Skin epidermis (tissue), 12 donors: Measurements from ENCODE around the gene MAGEA4.
A peak's percentile ranks its signal among the peaks of the same experiment; 100 is the strongest.

Experiments
- H3K27ac ChIP-seq, 21 experiments: fragments of 200-600 bp; sonication (generic) in 11 of 21; one replicate each; pipeline ENCODE4 v1.5.0; 2020; ENCODE audit warnings: mild to moderate bottlenecking in 3 of 21, inconsistent platforms in 2 of 21, moderate library complexity in 2 of 21
- H3K4me3 ChIP-seq, 7 experiments: fragments of 200-600 bp; sonication (generic) in 2 of 7; one replicate each; pipeline ENCODE4 v1.5.0; 2020; ENCODE audit warnings: inconsistent platforms in 2 of 7, mild to moderate bottlenecking in 2 of 7, moderate library complexity in 1 of 7

The MAGEA4 gene

DNA sequence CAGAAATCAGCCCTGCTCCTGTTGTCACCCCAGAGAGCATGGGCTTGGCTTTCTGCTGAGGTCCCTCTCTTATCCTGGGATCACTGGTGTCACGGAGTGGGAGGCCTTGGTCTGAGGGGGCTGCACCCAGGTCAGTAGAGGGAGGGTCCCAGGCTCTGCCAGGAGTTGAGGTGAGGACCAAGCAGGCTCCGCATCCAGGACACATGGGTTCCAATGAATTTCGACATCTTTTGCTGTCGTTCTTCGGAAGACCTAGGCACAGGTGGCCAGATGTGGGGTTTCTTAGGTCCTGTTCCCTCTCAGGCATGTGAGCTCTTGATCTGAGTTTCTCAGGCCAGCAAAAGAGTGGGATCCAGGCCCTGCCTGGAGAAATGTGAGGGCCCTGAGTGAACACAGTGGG, 10.0 kb downstream of the MAGEA4 start:
- no peak overlapping the region for H3K4me3 ChIP-seq

DNA sequence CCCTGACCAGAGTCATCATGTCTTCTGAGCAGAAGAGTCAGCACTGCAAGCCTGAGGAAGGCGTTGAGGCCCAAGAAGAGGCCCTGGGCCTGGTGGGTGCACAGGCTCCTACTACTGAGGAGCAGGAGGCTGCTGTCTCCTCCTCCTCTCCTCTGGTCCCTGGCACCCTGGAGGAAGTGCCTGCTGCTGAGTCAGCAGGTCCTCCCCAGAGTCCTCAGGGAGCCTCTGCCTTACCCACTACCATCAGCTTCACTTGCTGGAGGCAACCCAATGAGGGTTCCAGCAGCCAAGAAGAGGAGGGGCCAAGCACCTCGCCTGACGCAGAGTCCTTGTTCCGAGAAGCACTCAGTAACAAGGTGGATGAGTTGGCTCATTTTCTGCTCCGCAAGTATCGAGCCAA, 11.0 kb downstream of the MAGEA4 start:
- no peak overlapping the region for H3K4me3 ChIP-seq
- H3K27ac ChIP-seq = no peak overlapping the region

More for the DNA sequence above, 10.0 kb downstream of the MAGEA4 start:
- no peak overlapping the region for H3K27ac ChIP-seq

DNA sequence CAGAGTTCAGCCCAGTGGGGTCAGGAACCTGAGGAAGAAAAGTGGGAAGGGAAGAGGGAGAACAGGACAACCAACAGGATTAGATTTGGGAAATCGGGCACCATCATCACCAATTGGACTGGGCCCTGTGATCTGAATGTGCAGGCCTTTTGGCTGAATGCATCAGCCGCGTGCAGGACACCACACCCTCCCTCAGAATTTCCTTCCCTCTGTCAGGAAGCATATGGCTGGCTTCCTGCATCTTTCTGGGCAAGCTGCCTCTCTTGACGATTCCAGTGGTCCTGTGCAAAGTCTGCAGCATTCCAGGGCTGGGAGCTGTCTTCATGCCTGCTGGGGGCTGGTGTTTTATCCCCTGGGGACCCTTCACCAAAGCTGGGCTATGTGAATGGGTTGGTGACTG, 16.4 kb downstream of the MAGEA4 start:
- no peak overlapping the region for H3K4me3 ChIP-seq
- no peak overlapping the region for H3K27ac ChIP-seq

DNA sequence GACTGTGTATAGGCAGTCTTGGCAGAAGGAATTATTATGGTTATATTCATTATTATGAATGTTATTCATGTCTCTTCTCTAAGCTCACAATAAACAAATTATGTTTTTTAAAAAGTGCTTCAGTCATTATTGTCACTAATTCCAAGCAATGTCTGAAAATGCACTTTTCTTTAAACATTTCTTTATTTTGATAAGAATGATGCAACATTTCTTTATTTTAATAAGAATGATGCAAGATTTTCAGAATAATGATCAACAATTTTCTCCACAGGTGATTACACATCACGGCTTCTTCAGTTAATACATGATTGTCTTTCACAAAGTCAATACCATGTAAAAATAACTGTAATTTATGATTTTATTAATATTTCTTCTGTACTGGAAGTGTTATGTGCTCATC, 22.7 kb downstream of the MAGEA4 start:
- no peak overlapping the region for H3K27ac ChIP-seq
- H3K4me3 ChIP-seq = no peak overlapping the region

DNA sequence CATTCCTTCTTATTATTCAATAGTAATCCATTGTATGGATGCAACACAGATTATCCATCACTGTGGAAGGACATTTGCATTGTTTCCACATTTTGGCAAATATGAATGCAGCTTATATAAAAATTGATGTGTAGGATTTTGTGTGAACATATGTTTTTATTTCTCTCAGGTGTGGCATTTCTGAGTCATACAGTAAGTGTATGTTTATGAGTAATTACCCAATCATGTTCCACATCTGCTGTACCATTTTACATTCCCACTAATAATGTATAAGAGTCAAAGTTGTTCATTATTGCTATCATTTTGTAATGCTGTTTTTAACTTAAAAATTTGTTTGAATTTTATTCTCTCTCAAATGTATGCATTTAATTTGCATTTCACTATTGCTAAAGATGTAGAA, 25.5 kb downstream of the MAGEA4 start:
- Histone ChIP-seq H3K4me3 (no peak overlapping the region), H3K27ac (no peak overlapping the region)

DNA sequence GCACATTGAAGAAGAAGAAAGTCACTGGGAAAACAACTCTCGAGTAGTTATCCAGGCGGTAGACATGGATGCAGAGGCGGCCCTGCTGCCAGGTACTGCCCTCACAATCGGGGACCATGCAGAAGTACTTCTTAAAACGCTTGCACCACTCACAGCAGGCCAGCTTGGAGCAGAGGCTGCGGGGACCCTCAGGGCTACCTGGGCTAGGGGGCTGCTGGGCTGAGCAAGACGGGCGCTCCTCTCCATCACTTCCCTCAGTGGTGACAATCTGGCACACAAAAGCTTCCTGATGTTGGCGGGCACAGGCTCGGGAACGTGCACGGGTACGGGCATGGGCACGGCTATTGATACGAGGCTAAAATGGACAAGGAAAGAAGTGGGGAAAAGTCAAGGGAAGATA, 42.0 kb downstream of the MAGEA4 start:
- H3K27ac ChIP-seq = no peak overlapping the region
- H3K4me3 ChIP-seq = no peak overlapping the region

DNA sequence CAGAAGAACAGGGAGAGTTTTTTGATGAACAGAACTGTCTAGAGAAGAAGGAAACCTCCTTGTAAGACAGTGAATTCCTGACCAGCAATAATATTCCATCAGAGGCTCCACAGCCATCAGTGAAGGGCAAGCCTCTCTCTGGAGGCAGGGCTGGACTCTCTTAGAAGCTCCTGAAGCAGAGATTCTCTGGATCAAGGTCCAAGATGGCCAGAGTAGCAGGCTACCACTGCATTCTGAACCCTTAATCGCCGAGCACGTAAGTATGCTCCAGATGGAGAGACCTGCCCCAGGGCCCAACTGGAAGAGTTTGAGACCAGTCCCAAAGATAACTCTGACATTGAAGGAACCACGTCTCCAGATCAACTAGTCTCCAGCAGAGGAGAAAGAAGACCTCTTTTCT, 45.4 kb downstream of the MAGEA4 start:
- no peak overlapping the region for H3K27ac ChIP-seq
- H3K4me3 ChIP-seq = no peak overlapping the region

DNA sequence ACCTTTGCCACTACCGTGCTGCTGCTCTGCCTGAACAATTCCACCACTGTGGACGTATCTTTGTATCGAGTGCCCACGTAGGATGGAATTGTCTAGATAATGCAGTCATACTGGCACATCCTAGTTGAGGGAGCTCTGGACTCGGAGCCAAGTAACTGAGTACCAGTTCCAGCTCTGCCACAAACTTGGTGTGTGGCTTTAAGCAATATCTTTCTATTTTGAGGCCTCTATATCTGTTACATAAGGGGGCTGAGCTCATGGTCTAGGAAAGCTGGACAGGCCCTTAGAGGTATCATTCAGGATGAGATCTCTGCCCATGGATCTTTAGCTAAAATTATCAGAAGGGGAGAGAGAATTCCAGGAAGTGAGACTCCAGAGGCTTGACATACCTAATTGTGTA, 49.3 kb downstream of the MAGEA4 start:
- Histone ChIP-seq H3K4me3 (no peak overlapping the region), H3K27ac (no peak overlapping the region)

DNA sequence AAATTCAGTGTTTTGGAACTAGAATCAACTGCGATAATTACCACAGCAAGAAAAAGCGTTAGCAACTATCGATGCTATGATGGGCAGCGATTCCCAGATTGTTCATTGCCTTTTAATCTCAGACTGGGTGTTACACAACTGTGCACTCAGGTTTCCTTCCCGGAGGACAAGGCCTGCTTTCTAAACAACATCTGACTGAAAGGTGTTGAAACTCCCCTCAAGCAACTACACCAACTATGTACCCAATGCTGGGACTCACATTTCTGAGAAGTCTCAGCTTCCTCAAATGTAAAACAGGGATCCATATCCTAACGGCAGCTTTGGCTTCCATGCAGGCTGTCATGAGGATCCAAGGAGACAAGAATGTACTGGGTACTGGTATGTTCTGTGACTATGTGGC, 53.5 kb downstream of the MAGEA4 start:
- H3K4me3 ChIP-seq = no peak overlapping the region
- no peak overlapping the region for H3K27ac ChIP-seq

DNA sequence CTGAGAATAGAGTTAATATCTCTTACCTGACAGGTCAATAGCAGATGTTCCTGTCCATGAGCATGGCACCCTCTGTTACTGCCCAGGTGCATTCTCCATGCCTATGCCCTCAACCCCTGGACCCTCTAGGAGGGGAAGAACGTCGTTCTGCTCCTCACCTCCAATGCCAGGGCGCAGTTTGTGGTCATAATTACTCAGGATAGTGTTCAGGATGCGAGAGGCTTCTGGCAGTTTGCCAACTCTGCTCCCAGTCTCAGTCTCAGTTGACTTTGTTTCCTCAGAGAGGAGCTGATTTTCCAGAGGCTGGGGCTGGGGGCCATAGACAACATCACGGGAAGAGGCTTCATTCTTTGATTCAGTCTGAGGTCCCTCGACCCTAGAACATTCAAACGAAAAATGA, 57.3 kb downstream of the MAGEA4 start:
- H3K27ac ChIP-seq = no peak overlapping the region
- no peak overlapping the region for H3K4me3 ChIP-seq

DNA sequence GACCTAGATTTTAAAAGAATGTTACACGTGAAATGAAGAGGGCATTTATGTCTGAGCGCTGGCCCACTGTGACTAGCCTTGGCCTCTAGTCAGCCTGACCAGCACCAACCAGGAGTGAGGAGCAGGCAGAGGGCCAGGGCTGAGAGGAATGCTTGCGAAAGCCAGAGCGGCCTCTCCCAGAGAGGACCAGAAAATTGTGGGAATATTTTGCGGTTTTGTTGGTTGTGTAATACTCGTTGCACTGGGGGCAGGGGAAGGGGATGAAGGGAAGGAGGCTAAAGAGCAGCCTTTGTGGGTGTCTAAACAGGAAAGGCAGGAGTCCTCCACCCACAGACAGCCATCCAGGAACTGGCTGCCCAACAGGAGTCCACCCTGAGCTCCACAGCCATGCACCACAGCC, 58.0 kb downstream of the MAGEA4 start:
- Histone ChIP-seq H3K27ac (no peak overlapping the region), H3K4me3 (no peak overlapping the region)

DNA sequence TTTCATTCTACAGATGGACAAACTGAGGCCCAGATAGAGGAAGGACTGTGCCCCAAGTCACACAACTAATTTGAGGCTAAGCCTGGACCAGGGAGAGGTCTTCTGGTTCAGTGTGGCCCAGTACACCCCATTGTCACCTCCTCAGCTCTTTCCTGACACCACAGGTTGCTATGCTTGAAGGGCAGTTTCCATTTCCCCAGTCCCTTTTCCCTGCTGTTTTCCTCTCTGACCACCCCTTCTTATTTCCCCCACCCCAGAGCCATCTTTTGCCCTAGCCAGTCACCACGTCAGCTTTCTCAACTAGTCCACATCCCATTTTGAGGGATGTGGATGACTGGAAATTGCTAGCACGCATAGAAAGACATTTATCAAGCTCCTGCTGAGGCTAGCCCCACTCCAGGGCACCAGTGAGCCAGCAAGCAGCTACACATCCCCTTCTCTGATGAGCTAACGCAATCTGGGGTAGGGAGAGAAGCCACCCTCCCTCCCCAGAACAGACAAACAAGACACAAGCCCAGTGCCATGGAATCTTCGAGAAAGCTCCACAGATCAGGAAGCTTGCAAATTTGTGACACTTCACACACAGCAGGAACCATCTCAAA, 60.5 kb downstream of the MAGEA4 start:
- Histone ChIP-seq H3K4me3 (peak overlapping the region; percentile 39 to 58 (median 51)), H3K27ac (peak overlapping the region in 18 of 21 experiments; percentile 21 to 94 (median 82))

DNA sequence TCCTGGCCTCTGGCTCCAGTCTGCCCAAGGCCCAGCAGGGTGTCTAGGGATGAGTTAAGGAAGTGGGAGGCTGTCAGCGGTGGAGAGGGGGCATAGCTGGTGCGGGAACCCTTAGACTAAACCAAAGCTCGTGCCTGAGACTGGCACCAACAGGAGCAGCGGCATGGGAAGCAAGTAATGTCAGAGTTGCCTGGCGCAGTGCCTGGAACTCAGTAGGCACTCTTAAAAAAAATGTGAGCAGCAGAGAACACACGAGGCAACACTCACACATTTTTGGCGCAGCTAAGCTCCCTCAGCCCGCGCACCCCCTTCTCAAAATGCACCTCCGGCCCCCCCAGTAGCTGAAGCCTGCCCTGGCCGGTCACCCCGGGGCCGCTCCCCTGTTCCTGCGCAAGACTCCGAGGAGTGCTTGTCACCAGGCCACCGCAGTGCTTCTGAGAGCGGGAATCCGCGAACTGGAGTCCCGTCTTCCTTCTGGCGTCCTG, 61.2 kb downstream of the MAGEA4 start:
- Histone ChIP-seq H3K27ac (peak overlapping the region in 20 of 21 experiments; percentile 52 to 94 (median 82)), H3K4me3 (peak overlapping the region; percentile 39 to 58 (median 51))
